Effector memory CD4-positive, alpha-beta T cell (primary cell): ENCODE measurements around the gene CTNNAL1.

Experiments
- DNase-seq, 3 donors: peaks; one replicate each; pipeline ENCODE4 v3.0.0-alpha.2; 2020
- H3K27ac ChIP-seq: 2 replicates; pipeline ENCODE4 v1.7.0; 2013; ENCODE audit warnings: mild to moderate bottlenecking, low read length, moderate library complexity; ENCODE audit not compliant: insufficient read depth, poor library complexity, severe bottlenecking
- H3K27me3 ChIP-seq: replicated peaks from 2 replicates; pipeline ENCODE4 v1.7.0; 2013; ENCODE audit warnings: mild to moderate bottlenecking, low read length; ENCODE audit not compliant: insufficient read depth, control insufficient read depth, poor library complexity, severe bottlenecking
- H3K36me3 ChIP-seq: 2 replicates; pipeline ENCODE4 v1.7.0; 2013; ENCODE audit warnings: mild to moderate bottlenecking, low read length, moderate library complexity; ENCODE audit not compliant: control insufficient read depth, insufficient read depth
- H3K4me1 ChIP-seq: 2 replicates; pipeline ENCODE4 v1.7.0; 2013; ENCODE audit warnings: low read length, mild to moderate bottlenecking; ENCODE audit not compliant: control insufficient read depth, insufficient read depth, poor library complexity, severe bottlenecking
- H3K4me3 ChIP-seq: 2 replicates; pipeline ENCODE4 v1.7.0; 2013; ENCODE audit warnings: low read length, low read depth, mild to moderate bottlenecking; ENCODE audit not compliant: insufficient read depth, poor library complexity, severe bottlenecking
- H3K9me3 ChIP-seq: 2 replicates; pipeline ENCODE4 v1.7.0; 2013; ENCODE audit warnings: mild to moderate bottlenecking, low read length, moderate library complexity; ENCODE audit not compliant: control insufficient read depth

CTNNAL1 gene

GRCh38 chr9:109030426-109030825 is 17.1 kb upstream of the CTNNAL1 start:
- DNase-seq, result no peak
- Histone ChIP-seq H3K36me3 (peaks cover 20% of the 10 kb centered on the region), H3K4me1 (no peaks in the 10 kb centered on the region), H3K4me3 (no peak overlapping the region), H3K27ac (no peak overlapping the region), H3K27me3 (no peaks in the 10 kb centered on the region), H3K9me3 (no peaks in the 10 kb centered on the region)

DNA sequence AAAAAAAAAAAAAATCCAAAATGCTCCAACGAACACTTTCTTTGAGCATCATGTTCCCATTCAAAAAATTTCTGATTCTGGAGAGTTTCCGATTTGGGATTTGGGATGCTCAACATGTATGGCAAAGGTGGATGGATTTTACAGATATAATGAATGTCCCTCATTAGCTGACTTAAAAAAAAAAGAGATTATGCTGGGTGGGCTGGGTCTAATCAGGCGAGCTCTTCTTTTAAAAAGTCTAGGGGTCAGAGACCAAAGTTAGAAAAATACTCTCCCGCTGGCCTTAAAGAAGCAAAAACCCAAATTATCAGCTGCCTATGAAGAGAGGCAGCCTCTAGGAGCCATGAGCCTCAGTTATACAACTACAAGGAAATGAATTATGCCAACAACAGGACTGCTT is 15.2 kb upstream of the CTNNAL1 start:
- DNase-seq, result no peak
- peaks cover 10% of the 10 kb centered on the region for H3K36me3 ChIP-seq

DNA sequence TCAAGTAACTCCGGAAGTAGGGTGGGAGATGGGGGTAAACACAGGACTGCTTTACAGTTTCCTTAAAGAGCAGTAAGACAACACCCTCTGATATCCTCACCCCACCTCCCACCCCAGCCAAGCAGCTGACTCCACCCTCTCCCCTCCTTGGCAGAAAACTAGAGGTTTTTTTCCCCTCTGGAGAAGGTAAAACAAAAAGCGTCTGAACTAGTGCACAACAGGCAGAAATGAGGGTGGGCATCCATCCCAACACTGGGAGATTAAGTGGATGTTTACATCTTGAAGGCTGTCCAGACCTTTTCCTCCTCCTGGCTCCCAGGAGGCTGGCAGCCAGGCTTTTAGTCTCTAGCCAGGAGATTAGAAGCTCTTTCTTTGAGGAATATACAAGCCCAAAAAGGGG is 13.9 kb upstream of the CTNNAL1 start:
- Histone ChIP-seq H3K9me3 (no peaks in the 10 kb centered on the region), H3K4me3 (no peak overlapping the region), H3K27ac (no peak overlapping the region), H3K27me3 (no peaks in the 10 kb centered on the region), H3K4me1 (no peaks in the 10 kb centered on the region), H3K36me3 (no peaks in the 10 kb centered on the region)
- no peak for DNase-seq

More for the DNA sequence above, 15.2 kb upstream of the CTNNAL1 start:
- no peak overlapping the region for H3K4me3 ChIP-seq
- H3K9me3 ChIP-seq, result no peaks in the 10 kb centered on the region
- no peak overlapping the region for H3K27ac ChIP-seq
- H3K27me3 ChIP-seq, result no peaks in the 10 kb centered on the region
- H3K4me1 ChIP-seq, result no peaks in the 10 kb centered on the region

DNA sequence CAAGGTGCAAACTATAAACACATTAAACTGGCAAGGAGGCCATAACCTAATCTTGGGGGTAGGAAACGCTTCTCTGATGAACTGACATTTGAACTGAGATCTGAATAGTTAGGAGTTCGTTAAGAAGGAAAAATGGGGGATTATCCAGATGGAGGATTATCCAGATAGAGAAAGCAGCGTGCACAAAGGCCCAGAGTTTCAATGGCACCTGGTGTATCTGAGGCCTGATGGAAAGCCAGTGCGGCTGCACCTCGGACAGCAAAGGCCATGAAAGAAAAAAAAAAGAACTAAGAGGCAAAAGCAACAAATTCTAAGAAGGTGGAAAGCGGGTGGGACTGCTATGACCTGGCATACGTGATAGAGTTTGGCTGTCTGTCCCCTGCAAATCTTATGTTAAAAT is 13.0 kb upstream of the CTNNAL1 start:
- H3K4me1 ChIP-seq, result no peaks in the 10 kb centered on the region
- H3K36me3 ChIP-seq, result no peaks in the 10 kb centered on the region
- H3K4me3 ChIP-seq, result no peak overlapping the region
- no peak overlapping the region for H3K27ac ChIP-seq
- H3K9me3 ChIP-seq, result no peaks in the 10 kb centered on the region
- no peaks in the 10 kb centered on the region for H3K27me3 ChIP-seq
- DNase-seq, result no peak

DNA sequence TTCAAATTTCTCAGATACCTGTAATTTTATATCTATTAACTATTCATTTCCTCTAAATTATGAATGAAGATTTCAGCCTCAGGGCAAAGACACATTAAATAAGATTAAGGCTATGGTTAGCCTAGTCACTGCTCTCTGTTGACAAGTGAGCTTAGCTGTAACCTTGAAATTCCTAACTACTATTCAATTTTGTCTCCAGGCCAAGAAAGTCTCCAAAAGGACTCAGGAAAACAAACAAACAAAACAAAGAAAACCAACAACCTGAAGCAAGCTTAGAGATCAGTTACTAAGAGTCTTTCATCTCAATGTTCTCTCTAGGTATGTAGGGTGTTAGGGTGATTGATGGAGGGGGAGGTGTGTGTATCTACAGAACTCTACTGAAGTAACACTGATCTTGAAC is 9.6 kb upstream of the CTNNAL1 start:
- H3K9me3 ChIP-seq, result no peaks in the 10 kb centered on the region
- no peak overlapping the region for H3K4me3 ChIP-seq
- no peaks in the 10 kb centered on the region for H3K4me1 ChIP-seq
- no peaks in the 10 kb centered on the region for H3K27me3 ChIP-seq
- H3K36me3 ChIP-seq, result no peaks in the 10 kb centered on the region
- no peak for DNase-seq
- H3K27ac ChIP-seq, result no peak overlapping the region

GRCh38 chr9:109020581-109021511 is 7.5 kb upstream of the CTNNAL1 start:
- Histone ChIP-seq H3K27me3 (no peaks in the 10 kb centered on the region), H3K4me1 (no peaks in the 10 kb centered on the region), H3K9me3 (no peaks in the 10 kb centered on the region), H3K36me3 (no peaks in the 10 kb centered on the region), H3K4me3 (no peak overlapping the region), H3K27ac (no peak overlapping the region)
- no peak for DNase-seq

DNA sequence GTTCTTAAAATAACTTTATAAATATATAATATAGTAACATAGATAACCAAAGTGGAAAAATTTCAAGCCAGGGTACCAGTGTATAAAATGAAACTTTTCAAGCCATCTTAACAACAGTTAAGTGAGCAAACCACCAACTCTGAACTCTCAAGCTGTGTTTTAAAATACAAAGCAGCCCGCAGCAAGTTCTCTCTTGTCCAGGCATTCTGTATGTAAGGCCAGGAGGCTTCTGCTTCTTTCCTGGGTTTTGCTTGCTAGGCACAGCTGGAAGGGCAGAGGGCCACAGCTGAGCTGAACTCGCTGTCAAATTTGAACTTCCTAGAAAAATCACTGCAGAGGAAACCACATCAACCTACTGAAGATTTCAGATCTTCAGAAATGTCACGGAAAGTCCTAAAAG is 6.8 kb upstream of the CTNNAL1 start:
- Histone ChIP-seq H3K9me3 (no peaks in the 10 kb centered on the region), H3K4me3 (no peak overlapping the region), H3K4me1 (no peaks in the 10 kb centered on the region), H3K27ac (no peak overlapping the region), H3K36me3 (no peaks in the 10 kb centered on the region), H3K27me3 (no peaks in the 10 kb centered on the region)
- no peak for DNase-seq

DNA sequence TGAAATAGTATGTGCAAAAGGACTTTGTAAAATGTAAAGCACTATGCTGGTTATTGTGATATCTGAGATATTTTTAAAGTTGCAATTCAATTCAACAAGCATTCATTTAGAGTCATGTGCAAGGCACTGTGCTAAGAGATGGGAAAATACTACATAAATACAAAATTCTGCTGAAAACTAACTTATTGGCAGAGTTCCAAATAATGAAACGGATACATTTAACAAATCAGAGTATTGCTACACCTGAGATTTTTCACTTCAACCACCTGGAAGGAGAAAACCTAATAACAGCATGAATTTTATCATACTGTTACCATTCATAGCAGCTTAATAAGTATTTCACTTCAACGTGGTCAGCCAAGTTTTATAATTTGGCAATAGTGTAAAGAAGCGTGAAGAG is 6.1 kb upstream of the CTNNAL1 start:
- H3K4me3 ChIP-seq, result no peak overlapping the region
- H3K27me3 ChIP-seq, result no peaks in the 10 kb centered on the region
- DNase-seq, result no peak
- H3K27ac ChIP-seq, result no peak overlapping the region
- H3K36me3 ChIP-seq, result no peaks in the 10 kb centered on the region
- no peaks in the 10 kb centered on the region for H3K4me1 ChIP-seq
- H3K9me3 ChIP-seq, result no peaks in the 10 kb centered on the region

DNA sequence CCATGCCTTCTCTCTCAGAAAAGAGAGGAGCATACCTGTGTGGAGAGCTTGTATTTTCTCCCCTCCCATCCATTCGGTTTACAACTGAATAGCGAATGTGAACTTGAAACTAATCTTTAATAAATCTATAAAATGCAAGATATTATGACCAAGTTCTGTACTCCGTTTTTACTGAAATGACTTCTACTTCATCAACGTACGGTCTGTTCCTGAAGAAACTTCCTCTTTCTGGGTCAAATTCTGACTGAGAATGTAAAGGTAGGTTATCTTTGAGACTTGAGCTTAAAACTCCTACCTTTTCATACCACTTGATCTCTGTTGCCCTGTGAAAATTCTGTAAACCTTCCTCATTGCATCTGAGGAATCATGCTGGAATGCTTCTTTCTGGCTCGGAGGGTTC is 4.2 kb upstream of the CTNNAL1 start:
- Histone ChIP-seq H3K27me3 (no peaks in the 10 kb centered on the region), H3K36me3 (no peaks in the 10 kb centered on the region), H3K27ac (no peak overlapping the region), H3K4me3 (no peak overlapping the region), H3K9me3 (no peaks in the 10 kb centered on the region), H3K4me1 (peaks cover 6% of the 10 kb centered on the region)
- no peak for DNase-seq

DNA sequence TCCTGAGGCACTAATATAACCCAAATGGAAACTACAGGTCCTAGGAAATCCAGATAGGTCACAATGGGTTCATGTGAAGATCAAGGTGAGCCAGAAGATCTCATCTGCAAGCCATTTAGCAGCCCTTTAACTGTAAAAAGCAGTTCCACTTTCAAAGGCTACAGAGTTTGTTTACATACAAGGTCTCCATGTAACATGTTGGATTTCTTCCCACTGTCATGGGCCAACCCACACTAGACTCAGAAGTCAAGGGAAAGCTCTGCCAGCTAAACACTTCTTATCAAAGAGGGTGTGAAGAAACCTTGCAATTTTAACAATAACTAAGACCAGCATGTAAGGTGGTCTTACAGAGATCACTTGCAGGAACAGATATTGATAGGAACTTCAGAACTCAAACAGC is 3.8 kb upstream of the CTNNAL1 start:
- peaks cover 10% of the 10 kb centered on the region for H3K4me1 ChIP-seq
- H3K36me3 ChIP-seq, result no peaks in the 10 kb centered on the region
- no peak for DNase-seq
- no peak overlapping the region for H3K27ac ChIP-seq
- no peaks in the 10 kb centered on the region for H3K9me3 ChIP-seq
- no peaks in the 10 kb centered on the region for H3K27me3 ChIP-seq
- H3K4me3 ChIP-seq, result no peak overlapping the region
